Right lobe of liver (tissue), 6 donors: ENCODE measurements around the gene DPPA3. TPM values are rescaled to one million over a fixed set of nuclear protein-coding genes. Genes with fewer than 3 reads are reported as not detected.
"Not testable (repeated sequence)": the region's sequence is repeated elsewhere in the genome, so short reads cannot be mapped to it uniquely, and the experiment has no call there.

ENCODE experiments used
- ATAC-seq, 4 donors: fragments of 200-7000 bp; cut with Tn5 transposase; one replicate each; pipeline ENCODE4 v1.9.1; 2020; ENCODE audit warnings: mild to moderate bottlenecking in 4 of 4, moderate library complexity in 4 of 4
- DNase-seq, 3 donors: peaks; one replicate each; pipeline ENCODE4 v3.0.0-alpha.2; 2020
- H3K27ac ChIP-seq, 3 donors: fragments of 200-600 bp; one replicate each; pipeline ENCODE4 v1.8.0; 2022
- H3K27me3 ChIP-seq, 2 donors: fragments of 200-600 bp; one replicate each; pipeline ENCODE4 v1.8.0; 2022
- H3K36me3 ChIP-seq, 4 donors: fragments of 200-600 bp; sonication (generic) in 1 of 4; one replicate each; pipeline versions ENCODE4 v1.5.1 to v1.8.0; 2017 to 2022; ENCODE audit warnings: control low read depth in 1 of 4
- H3K4me1 ChIP-seq, 4 donors: fragments of 200-600 bp; sonication (generic) in 1 of 4; one replicate each; pipeline versions ENCODE4 v1.5.1 to v1.8.0; 2017 to 2022; ENCODE audit warnings: control low read depth in 1 of 4
- H3K4me3 ChIP-seq, 3 donors: fragments of 200-600 bp; one replicate each; pipeline ENCODE4 v1.8.0; 2022
- H3K9me3 ChIP-seq, 4 donors: fragments of 200-600 bp; sonication (generic) in 1 of 4; one replicate each; pipeline versions ENCODE4 v1.5.1 to v1.8.0; 2017 to 2022; ENCODE audit warnings: control low read depth in 1 of 4
- POLR2A ChIP-seq: fragments of 450-650 bp; IDR thresholded peaks from one replicate; pipeline ENCODE4 v1.6.1; 2017; ENCODE audit warnings: antibody characterized with exemption, mild to moderate bottlenecking
- WGBS: methylation state at CpG from one replicate; pipeline ENCODE4 v1.1.6; 2018; ENCODE audit warnings: low coverage, low lambda C conversion rate; ENCODE audit not compliant: insufficient coverage; ENCODE audit errors: missing lambda C conversion rate; 5-methylcytosine and 5-hydroxymethylcytosine counted together
- intact Hi-C, 2 donors: fragments of 100-400 bp; cut with DNase I; formaldehyde crosslinking; loops; one replicate each; pipeline versions ENCODE4 v1.11.2 to v1.14.1; 2022
- long read RNA-seq: library from polyadenylated mRNA; unstranded; transcript quantifications from one replicate; pipeline ENCODE4 v2.0.0, GENCODE V29; 2019
- total RNA-seq, 6 experiments: library from RNA; depleted of rRNA in 2 of 6; stranded (reverse); fragments of >200 nt in 2 of 6; fragmentation: NEBNext Ultra II Directional in 3 of 6; extraction: Animal tissue kit (Norgen Biotek cat#: 25700) in 3 of 6; gene quantifications; one replicate each; pipeline versions ENCODE4 v1.1.0 to v1.2.4, GENCODE V29; 2016 to 2023
- TF ChIP-seq, protein P1 (sequence below), 4 donors: fragments of 200-600 bp in 3 of 4; fragments of 450-650 bp in 1 of 4; IDR thresholded peaks; one replicate each; pipeline versions ENCODE4 v1.5.1 to v1.8.0; 2016 to 2022; ENCODE audit warnings: antibody characterized with exemption in 4 of 4, mild to moderate bottlenecking in 2 of 4
- donor health status: DM: no; HTN: yes; CAD: no.
- donor health status: DM: no; HTN: no; CAD: no.
- donor health status: DM: no; HTN: no; CAD: no.
- donor health status: DM: no; HTN: yes; CAD: no.
- donor health status: DM: no; HTN: yes; CAD: no.

The DPPA3 gene
- not detected for total RNA-seq
- long read RNA-seq = 0 reads

DNA sequence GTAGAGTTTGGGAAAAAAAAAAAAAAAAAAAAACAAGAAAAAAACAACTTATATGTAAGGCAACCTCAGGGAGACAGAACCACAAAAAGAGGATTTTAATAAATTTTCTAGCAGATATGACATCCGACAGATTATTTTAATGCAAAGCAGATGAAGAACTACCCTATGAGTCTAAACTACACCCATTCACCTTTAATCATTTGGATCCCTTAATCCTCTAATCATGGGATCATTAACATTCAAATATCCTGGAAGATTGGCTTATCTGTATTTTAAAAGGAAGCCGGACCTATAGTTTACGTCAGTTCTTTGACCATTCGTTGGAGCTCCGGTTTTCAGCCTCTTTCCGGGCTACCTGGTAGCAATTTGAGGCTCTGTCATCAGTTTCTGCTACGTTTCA lies at the start of gene DPPA3:
Gene DPPA3, plus strand, starts transcription at position 301 of the 400 bp plus-strand sequence. CDS start 138 bp downstream, outside the sequence.
- Histone ChIP-seq H3K9me3 (no peaks in the 10 kb centered on the region), H3K4me1 (no peaks in the 10 kb centered on the region), H3K27ac (no peak within 1 kb of the TSS), H3K27me3 (no peaks in the 10 kb centered on the region), H3K36me3 (no peaks in the 10 kb centered on the region), H3K4me3 (no peak within 1 kb of the TSS)
- intact Hi-C loops = no loop called here
- ATAC-seq = no peak
- DNase-seq = no peak
- TF ChIP-seq POLR2A = no peak
- TF ChIP-seq, protein P1, sequence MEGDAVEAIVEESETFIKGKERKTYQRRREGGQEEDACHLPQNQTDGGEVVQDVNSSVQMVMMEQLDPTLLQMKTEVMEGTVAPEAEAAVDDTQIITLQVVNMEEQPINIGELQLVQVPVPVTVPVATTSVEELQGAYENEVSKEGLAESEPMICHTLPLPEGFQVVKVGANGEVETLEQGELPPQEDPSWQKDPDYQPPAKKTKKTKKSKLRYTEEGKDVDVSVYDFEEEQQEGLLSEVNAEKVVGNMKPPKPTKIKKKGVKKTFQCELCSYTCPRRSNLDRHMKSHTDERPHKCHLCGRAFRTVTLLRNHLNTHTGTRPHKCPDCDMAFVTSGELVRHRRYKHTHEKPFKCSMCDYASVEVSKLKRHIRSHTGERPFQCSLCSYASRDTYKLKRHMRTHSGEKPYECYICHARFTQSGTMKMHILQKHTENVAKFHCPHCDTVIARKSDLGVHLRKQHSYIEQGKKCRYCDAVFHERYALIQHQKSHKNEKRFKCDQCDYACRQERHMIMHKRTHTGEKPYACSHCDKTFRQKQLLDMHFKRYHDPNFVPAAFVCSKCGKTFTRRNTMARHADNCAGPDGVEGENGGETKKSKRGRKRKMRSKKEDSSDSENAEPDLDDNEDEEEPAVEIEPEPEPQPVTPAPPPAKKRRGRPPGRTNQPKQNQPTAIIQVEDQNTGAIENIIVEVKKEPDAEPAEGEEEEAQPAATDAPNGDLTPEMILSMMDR (IDR thresholded peaks at IDR 0.05) = no peak
- 65% methylated on average over 7 of the region's 7 CpGs for WGBS

DNA sequence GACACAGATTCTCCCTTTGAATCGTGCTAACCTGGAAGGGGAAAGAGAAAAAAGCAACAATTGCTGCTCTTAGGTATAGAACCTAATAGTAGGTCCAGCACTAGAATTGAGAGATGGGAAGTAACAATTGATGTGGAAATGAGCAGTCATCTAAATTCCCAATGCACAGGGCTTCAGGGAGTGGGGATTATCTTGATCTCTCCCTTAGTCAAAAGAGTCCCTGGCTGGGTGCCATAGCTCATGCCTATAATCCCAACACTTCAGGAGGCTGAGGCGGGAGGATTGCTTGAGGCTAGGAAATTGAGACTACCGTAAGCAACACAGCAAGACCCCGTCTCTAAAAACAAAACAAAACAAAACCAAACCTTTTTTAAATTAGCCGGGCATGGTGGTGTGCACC lies 49.5 kb upstream of the DPPA3 start:
- no peaks in the 10 kb centered on the region for H3K9me3 ChIP-seq
- no peaks in the 10 kb centered on the region for H3K4me1 ChIP-seq
- H3K4me3 ChIP-seq = no peak overlapping the region
- no peaks in the 10 kb centered on the region for H3K36me3 ChIP-seq
- ATAC-seq = no peak
- H3K27ac ChIP-seq = no peak overlapping the region
- H3K27me3 ChIP-seq = no peaks in the 10 kb centered on the region
- DNase-seq = no peak
- TF ChIP-seq POLR2A = no peak
- TF ChIP-seq, protein P1 (IDR thresholded peaks at IDR 0.05) = no peak
- intact Hi-C loops = no loop called here
- 68% methylated on average over 5 of the region's 5 CpGs for WGBS

DNA sequence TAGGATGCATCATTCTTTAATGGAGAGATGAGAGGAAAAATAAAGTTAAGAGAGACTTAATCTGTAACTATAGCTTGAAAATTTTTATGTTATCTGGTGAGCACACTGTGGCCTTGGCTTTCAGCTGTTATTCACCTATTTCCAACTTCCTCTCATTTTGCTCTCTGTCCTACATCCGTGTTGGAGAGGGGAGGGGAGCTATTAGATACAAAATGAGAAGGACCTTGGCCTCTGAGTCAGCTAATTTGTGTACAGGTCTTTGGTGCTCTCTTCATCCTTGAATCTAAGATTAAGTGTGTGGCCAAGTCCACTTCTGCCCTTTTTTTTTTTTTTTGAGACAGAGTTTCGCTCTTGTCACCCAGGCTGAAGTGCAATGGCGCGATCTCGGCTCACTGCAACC lies 44.6 kb upstream of the DPPA3 start:
- intact Hi-C loops = no loop called here
- H3K4me3 ChIP-seq = no peak overlapping the region
- no peaks in the 10 kb centered on the region for H3K27me3 ChIP-seq
- ATAC-seq (peak in 1 of 4 donors; percentile 48), DNase-seq (no peak)
- TF ChIP-seq, protein P1 (IDR thresholded peaks at IDR 0.05) = no peak
- no peak for TF ChIP-seq POLR2A
- no peaks in the 10 kb centered on the region for H3K9me3 ChIP-seq
- no peak overlapping the region for H3K27ac ChIP-seq
- no peaks in the 10 kb centered on the region for H3K4me1 ChIP-seq
- no peaks in the 10 kb centered on the region for H3K36me3 ChIP-seq
- whole genome bisulfite sequencing = 15% methylated on average over 1 of the region's 5 CpGs

DNA sequence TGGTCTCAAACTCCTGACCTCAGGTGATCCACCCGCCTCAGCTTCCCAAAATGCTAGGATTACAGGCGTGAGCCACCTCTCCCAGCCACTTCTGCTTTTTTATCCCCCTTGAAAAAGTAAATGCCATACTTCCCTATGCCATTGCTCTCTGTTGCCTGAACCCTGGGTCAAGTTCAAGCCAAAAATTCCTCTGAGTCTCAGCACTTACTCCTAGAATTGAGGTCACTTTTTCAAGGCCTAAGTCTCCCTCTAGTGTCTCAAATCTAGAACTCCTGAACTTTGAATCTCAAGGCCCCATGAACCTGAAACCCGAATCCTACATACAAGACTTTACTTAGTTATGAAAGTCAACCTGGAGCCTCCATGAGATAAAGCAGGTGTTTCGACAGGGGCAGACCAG lies 44.1 kb upstream of the DPPA3 start:
- ATAC-seq (peak in 2 of 4 donors; percentile 28 to 55), DNase-seq (no peak)
- Histone ChIP-seq H3K27me3 (no peaks in the 10 kb centered on the region), H3K4me1 (no peaks in the 10 kb centered on the region), H3K36me3 (no peaks in the 10 kb centered on the region), H3K9me3 (no peaks in the 10 kb centered on the region), H3K4me3 (no peak overlapping the region), H3K27ac (no peak overlapping the region)
- WGBS = 75% methylated on average over 4 of the region's 4 CpGs
- intact Hi-C loops = no loop called here
- TF ChIP-seq POLR2A = no peak
- TF ChIP-seq, protein P1 (IDR thresholded peaks at IDR 0.05) = peak in 1 of 4 donors; percentile 21

DNA sequence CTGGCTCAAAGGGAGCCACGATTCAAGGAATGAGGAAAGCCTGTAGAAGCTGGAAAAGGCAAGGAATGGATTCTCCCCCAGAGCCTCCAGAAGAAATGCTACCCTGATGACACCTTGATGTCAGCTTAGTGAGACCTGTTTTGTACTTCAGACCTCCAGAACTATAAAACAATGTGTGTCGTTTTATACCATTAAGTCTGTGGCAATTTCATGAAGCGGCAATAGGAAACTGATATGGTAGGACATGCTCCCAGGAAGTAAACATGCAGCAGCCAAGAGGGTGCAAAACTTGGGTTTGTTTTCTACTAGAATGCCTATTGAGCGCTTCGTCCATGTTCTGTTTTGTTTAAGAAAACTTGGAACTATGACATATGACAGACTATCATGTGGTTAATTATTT lies 43.1 kb upstream of the DPPA3 start:
- Histone ChIP-seq H3K9me3 (no peaks in the 10 kb centered on the region), H3K27ac (no peak overlapping the region), H3K36me3 (no peaks in the 10 kb centered on the region), H3K27me3 (no peaks in the 10 kb centered on the region), H3K4me3 (no peak overlapping the region), H3K4me1 (no peaks in the 10 kb centered on the region)
- no peak for TF ChIP-seq POLR2A
- TF ChIP-seq, protein P1 (IDR thresholded peaks at IDR 0.05) = no peak
- 60% methylated on average over 5 of the region's 5 CpGs for WGBS
- DNase-seq (no peak), ATAC-seq (no peak)
- intact Hi-C loops = no loop called here

DNA sequence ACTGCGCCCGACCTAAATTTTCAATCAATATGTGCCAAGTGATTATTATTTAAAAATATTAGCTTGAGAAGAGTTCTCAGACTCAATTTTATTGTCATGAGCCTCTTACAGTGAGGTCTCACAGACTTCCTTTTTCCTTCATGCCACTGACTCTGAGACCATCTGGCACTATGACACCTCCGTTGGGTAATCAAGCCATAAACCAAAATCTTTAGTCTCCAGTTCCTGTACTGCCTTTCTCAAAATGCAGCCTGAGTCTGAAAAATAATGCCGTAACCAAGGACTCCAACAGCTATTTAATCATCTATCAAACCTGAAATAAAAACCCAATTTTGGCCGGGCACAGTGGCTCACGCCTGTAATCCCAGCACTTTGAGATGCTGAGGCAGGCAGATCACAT lies 35.8 kb upstream of the DPPA3 start:
- H3K4me3 ChIP-seq, DNase-seq, H3K9me3 ChIP-seq, H3K36me3 ChIP-seq, H3K4me1 ChIP-seq, H3K27ac ChIP-seq, H3K27me3 ChIP-seq, ATAC-seq: not testable (repeated sequence)
- WGBS = 37% methylated on average over 6 of the region's 6 CpGs
- intact Hi-C loops = loop anchor here in 1 of 2 donors (10.0 kb wide), 1 partner anchor 129 kb away; no protein-coding TSS in a partner anchor
